SK-N-MC (cell line): Measurements from ENCODE around the gene PGAM5.

Source experiments
- DNase-seq: peaks from one replicate; pipeline ENCODE4 v3.0.0-alpha.2; 2011; ENCODE audit warnings: low read depth, low spot score
- H3K27ac ChIP-seq: fragments of 200-600 bp; sonication (generic); 2 replicates; pipeline ENCODE4 v1.5.1; 2016; ENCODE audit warnings: mixed run types
- H3K36me3 ChIP-seq: fragments of 200-600 bp; sonication (generic); 2 replicates; pipeline ENCODE4 v1.6.1; 2017; ENCODE audit warnings: antibody characterized with exemption, low read length, mixed read lengths; ENCODE audit not compliant: insufficient read depth
- H3K4me3 ChIP-seq: fragments of 200-600 bp; sonication (generic); 2 replicates; pipeline ENCODE4 v1.5.1; 2016
- H3K9ac ChIP-seq: fragments of 200-600 bp; sonication (generic); 2 replicates; pipeline ENCODE4 v1.8.0; 2017; ENCODE audit warnings: mixed run types, mixed read lengths; ENCODE audit not compliant: insufficient read length
- H3K9me3 ChIP-seq: fragments of 200-600 bp; sonication (generic); 2 replicates; pipeline ENCODE4 v1.6.1; 2017; ENCODE audit warnings: low read depth, mild to moderate bottlenecking, antibody characterized with exemption, low read length, moderate library complexity, mixed read lengths
- EZH2 ChIP-seq: fragments of 200-600 bp; sonication (generic); IDR thresholded peaks from one replicate; pipeline ENCODE4 v1.6.1; 2017; ENCODE audit warnings: antibody characterized with exemption
- FOXP2 ChIP-seq: optimal IDR thresholded peaks from 2 replicates; pipeline ENCODE3; 2011; ENCODE audit warnings: mild to moderate bottlenecking, moderate library complexity; ENCODE audit not compliant: insufficient read depth; ENCODE audit errors: extremely low read length, control extremely low read depth
- POLR2AphosphoS5 ChIP-seq: IDR thresholded peaks from 2 replicates; pipeline ENCODE4 v1.6.1; 2012; ENCODE audit warnings: mild to moderate bottlenecking, low read depth, low read length, borderline replicate concordance

The PGAM5 gene

GRCh38 chr12:132698341-132698740, 12.3 kb upstream of the PGAM5 start:
- TF ChIP-seq EZH2, result no peak
- TF ChIP-seq FOXP2, result no peak
- no peak for TF ChIP-seq POLR2AphosphoS5
- DNase-seq, result peak; percentile 69
- H3K9ac ChIP-seq, result no peak overlapping the region
- peak overlapping the region; percentile 68 for H3K27ac ChIP-seq
- H3K9me3 ChIP-seq, result no peaks in the 10 kb centered on the region
- peaks cover 78% of the 10 kb centered on the region for H3K36me3 ChIP-seq
- H3K4me3 ChIP-seq, result no peak overlapping the region

GRCh38 chr12:132700212-132700822, 10.3 kb upstream of the PGAM5 start:
- no peak for DNase-seq
- Histone ChIP-seq H3K9me3 (no peaks in the 10 kb centered on the region), H3K27ac (no peak overlapping the region), H3K4me3 (no peak overlapping the region), H3K36me3 (peaks cover 88% of the 10 kb centered on the region), H3K9ac (no peak overlapping the region)
- TF ChIP-seq FOXP2 (no peak), EZH2 (no peak), POLR2AphosphoS5 (no peak)

GRCh38 chr12:132702640-132703039, 8.0 kb upstream of the PGAM5 start:
- Histone ChIP-seq H3K4me3 (no peak overlapping the region), H3K9ac (no peak overlapping the region), H3K36me3 (peaks cover 70% of the 10 kb centered on the region), H3K27ac (no peak overlapping the region), H3K9me3 (no peaks in the 10 kb centered on the region)
- no peak for TF ChIP-seq POLR2AphosphoS5
- TF ChIP-seq EZH2, result no peak
- no peak for TF ChIP-seq FOXP2
- no peak for DNase-seq

GRCh38 chr12:132703641-132704040, 7.0 kb upstream of the PGAM5 start:
- no peak overlapping the region for H3K27ac ChIP-seq
- no peaks in the 10 kb centered on the region for H3K9me3 ChIP-seq
- peaks cover 60% of the 10 kb centered on the region for H3K36me3 ChIP-seq
- no peak overlapping the region for H3K9ac ChIP-seq
- TF ChIP-seq FOXP2 (no peak), POLR2AphosphoS5 (no peak), EZH2 (no peak)
- DNase-seq, result no peak
- no peak overlapping the region for H3K4me3 ChIP-seq

- no peak overlapping the region for H3K4me3 ChIP-seq
- DNase-seq, result no peak
- no peaks in the 10 kb centered on the region for H3K9me3 ChIP-seq
- no peak overlapping the region for H3K27ac ChIP-seq
- H3K9ac ChIP-seq, result no peak overlapping the region
- peaks cover 24% of the 10 kb centered on the region; the same call in 1 of the 2 replicates for H3K36me3 ChIP-seq
- TF ChIP-seq FOXP2 (no peak), POLR2AphosphoS5 (no peak), EZH2 (no peak)
Observed at GRCh38 chr12:132707241-132707640, 3.4 kb upstream of the PGAM5 start.

- Histone ChIP-seq H3K36me3 (peaks cover 20% of the 10 kb centered on the region; the same call in 1 of the 2 replicates), H3K9ac (no peak overlapping the region), H3K27ac (peak overlapping the region; percentile 78), H3K4me3 (no peak overlapping the region), H3K9me3 (no peaks in the 10 kb centered on the region)
- TF ChIP-seq POLR2AphosphoS5 (no peak), FOXP2 (no peak), EZH2 (no peak)
- DNase-seq, result no peak
Observed at GRCh38 chr12:132708150-132708549, 2.5 kb upstream of the PGAM5 start.

GRCh38 chr12:132710043-132710404, 618 bp upstream of the PGAM5 start:
- H3K9me3 ChIP-seq, result no peaks in the 10 kb centered on the region
- peak overlapping the region; percentile 86 for H3K9ac ChIP-seq
- DNase-seq, result no peak
- H3K36me3 ChIP-seq, result peaks cover 13% of the 10 kb centered on the region
- peak overlapping the region; percentile 87 for H3K4me3 ChIP-seq
- peak overlapping the region; percentile 75 for H3K27ac ChIP-seq
- TF ChIP-seq FOXP2 (no peak), POLR2AphosphoS5 (no peak), EZH2 (no peak)

- no peaks in the 10 kb centered on the region for H3K9me3 ChIP-seq
- DNase-seq, result no peak
- H3K27ac ChIP-seq, result no peak overlapping the region
- peaks cover 19% of the 10 kb centered on the region for H3K36me3 ChIP-seq
- no peak; the same call in 1 of the 2 replicates for TF ChIP-seq POLR2AphosphoS5
- no peak for TF ChIP-seq EZH2
- TF ChIP-seq FOXP2, result no peak
- peak overlapping the region; percentile 87 for H3K4me3 ChIP-seq
- H3K9ac ChIP-seq, result peak overlapping the region; percentile 86
Observed at GRCh38 chr12:132711080-132711843, 620 bp downstream of the PGAM5 start.
